ENCODE measurements around the gene EPB41.

The EPB41 gene

DNA sequence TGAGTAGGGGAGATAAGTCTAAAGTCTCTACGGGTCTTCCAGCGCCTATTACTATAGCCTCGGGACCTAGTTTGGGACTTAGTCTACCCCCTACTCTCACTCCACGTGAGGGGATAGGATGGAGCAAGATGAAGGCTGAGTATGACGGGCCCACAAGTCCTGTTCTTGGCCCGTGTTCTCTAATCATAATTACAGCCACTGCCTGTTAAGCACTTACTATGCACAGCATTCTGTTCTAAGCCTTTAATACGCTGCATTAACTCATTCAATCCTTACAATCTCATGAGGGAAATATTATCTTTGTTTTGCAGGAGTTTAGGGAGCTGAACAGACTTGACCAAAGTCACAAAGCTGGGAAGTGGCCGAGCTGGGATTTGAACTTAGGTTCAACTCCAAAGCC, 23.9 kb upstream of the EPB41 start:
- DNase-seq (ENCODE audit: insufficient read length, low spot score) (no peak), FAIRE-seq (no peak)

DNA sequence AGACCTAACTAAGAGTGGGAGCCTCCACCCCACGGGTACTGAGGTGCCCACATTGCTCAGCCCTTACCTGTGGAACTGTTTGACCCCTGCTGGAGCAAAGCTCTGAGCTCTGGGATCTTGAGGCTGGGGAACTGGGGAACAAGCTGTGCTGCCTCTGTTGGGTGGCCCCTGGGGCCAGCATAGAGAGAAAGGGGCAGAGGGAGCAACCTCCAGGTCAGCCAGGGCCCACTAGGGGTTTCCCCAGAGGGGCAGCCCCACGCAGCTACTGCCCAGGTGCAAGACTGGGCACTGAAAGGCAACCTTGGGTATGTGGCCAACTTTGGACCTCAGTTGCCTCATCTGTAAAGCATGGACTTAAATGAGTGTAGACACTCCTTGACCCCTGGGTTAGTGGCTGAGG, 23.5 kb upstream of the EPB41 start:
- FAIRE-seq (no peak), DNase-seq (ENCODE audit: insufficient read length, low spot score) (no peak)

DNA sequence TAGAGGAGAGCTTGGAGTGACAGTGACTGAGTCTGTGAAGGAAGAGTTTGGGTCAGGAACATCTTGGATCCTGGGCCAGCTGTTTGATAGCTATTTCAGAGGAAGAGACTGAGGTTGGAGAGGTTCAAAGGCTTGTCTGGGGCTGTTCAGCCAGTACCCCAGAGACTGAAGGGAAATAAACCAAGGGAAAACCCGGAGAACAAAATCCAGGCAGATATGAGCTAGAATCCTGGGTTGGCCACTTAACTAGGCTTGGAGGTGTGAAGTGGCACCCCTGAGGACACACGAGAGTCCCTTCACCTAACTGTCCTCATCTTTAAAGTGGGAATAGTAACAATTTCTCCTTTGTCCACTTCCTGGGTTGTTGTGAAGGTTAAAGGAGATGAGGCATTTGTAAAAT, 23.1 kb upstream of the EPB41 start:
- no peak for DNase-seq (ENCODE audit: insufficient read length, low spot score)
- no peak for FAIRE-seq

DNA sequence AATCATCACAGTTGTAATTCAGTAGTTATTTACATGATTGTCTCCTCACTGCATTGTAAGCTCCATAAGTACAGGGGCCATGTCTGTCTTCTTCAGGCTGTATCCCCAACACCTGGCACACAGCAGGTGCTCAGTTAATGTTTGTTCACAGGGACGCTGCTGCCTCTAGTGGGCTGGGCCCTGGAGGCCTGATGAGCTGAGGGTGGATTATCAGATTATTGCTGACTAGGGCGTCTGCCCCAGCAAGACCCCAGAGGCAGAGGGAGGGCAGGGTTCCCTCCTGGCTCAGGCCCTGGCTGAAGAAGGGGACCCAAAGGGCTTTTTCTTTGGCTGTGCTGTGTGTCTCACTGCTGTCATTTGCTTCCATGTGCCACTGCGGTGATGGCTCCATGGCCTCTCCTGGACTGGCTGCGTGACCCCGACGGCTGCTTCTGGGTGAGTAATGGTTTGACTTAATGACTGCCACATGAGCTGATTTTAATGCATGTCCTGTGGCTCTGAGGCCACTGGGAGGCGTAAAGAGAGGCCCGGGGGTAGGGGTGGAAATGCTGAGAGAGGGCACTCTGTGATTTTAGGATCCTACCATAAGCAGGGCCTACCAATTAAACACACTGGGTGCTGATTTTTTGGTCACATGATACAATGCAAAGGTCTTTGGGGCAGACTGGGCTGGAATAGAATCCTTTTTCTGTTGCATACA, 20.8 kb upstream of the EPB41 start:
- FAIRE-seq: no peak
- DNase-seq (ENCODE audit: insufficient read length, low spot score): no peak

DNA sequence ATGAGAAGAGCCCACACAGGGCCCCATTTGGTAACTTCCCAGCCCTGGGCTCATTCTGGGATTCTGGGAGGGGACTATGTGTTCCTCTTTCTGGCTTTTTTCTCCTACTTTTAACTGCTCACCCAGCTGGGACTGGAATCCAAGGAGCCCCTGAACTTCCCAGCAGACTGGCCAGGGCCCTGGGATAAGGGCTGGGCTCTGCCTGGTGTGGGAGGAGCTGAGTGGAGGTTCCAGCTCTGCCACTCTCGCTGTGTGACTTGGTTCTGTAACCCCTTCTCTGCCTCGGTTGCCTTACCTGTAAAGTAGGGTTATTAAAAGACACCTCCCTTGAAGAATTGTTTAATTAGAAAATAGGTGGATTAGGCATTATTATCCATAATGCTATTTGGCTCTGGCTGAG, 19.6 kb upstream of the EPB41 start:
- no peak for FAIRE-seq
- no peak for DNase-seq (ENCODE audit: insufficient read length, low spot score)

DNA sequence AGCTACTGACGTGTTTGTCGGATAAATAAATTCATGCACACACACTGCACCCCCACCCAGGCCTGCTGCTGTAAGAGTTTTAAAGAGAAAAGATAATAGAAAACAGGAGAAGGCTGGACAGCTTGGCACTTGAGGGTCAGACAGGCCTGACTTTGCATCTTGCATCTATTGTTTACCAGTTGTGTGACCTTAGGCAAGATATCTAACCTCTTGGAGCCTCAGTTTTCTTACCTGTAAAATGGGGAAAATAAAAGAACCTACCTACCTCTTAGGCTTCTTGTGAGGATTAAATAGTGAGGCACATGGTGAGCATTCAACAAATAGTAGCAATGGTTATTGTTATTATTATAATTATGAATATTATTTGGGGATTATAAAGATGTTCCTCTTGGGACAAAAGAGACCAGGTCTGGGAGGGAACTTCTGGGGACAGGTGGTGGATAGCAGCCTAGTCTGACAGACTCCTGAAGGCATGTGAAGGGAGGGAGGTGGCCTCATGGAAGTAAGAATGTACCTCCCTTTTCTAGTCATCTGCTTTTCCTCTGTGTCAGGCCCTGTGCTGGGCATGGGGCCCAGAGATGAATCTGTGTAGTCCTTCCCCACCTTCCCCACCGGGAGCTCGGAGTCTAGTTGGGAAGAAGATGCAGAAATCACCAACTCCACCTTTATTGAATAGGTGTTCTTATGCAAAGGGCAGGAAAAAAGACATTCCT, 18.3 kb upstream of the EPB41 start:
- FAIRE-seq (no peak), DNase-seq (ENCODE audit: insufficient read length, low spot score) (no peak)

DNA sequence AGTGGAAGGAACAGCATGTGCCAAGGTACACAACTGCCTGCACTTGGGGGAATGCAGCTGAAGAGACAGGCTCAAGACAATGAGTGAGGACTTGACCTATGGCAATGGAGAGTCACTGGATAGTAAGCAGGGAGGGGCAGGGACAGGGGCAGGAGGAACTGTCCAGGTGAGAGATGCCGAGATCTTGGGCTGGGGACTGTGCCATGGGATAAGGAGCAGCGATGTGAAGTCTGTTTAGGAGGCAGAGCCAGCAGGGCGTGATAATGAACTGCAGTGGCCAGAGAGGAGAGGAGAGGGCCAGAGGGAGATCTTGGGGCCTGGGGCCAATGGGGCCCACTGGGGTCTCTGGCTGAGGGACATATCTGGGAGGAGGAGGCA, 17.8 kb upstream of the EPB41 start:
- DNase-seq (ENCODE audit: insufficient read length, low spot score): no peak
- FAIRE-seq: no peak

DNA sequence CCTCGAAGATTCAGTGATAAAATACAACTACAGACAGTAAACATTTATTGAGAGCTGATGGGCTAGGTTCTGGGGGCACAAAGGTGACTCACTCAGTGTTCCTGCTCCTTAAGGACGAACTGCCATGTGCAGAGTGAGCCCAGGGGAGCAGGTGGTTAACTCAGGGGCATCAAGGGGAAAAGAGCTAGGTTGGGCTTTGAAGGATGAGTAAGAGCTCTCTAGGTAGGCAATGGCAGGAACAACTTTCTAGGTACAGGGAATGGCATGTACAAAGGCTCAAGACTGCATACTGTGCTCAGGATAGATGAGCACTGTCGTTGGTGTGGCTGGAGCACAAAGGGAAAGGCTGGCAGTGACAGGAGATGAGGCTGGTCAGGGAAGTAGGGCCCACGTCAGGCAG, 16.6 kb upstream of the EPB41 start:
- DNase-seq (ENCODE audit: insufficient read length, low spot score): no peak
- FAIRE-seq: no peak

DNA sequence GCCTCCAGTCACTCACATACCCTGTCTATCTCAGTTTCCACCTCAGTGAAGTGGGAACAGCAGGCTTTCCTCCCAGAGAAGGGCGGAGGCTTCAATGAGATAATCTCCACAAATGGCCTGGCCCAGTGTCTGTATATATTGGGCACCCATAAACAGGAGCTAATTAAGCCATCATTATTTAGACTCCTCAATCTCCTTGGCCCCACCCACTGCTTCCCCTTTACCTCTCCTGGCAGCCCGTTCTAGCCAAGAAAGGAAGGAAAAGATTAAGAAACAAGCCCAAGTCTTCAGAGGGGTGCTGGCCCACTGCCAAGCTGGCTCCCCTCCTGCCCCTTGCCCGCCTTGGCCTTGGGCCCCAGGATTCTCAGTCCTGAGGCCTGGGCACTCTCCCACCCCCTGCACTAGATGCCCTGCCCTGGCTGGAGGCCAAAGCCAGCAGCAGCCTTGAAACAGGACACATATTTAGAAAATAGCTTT, 15.9 kb upstream of the EPB41 start:
- FAIRE-seq: no peak
- DNase-seq (ENCODE audit: insufficient read length, low spot score): no peak

DNA sequence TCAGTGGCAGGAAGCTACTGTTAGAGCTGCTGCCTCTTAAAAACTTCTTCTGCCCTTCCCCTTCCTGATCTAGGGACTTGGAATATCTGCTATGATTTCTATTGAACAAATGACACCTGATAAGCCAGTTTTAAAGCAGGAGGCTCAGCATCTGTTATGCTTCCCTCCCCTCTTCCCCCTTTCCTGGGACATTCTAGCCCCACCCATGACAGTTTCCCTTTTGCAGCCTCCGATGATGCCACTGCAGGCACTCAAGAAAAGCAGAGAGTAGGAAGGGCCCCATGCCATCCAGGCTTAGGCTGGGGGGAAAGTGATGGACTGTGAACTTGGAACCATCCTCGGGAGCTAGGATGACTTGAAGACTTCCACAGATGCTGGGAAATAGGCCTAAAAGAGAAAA, 15.1 kb upstream of the EPB41 start:
- DNase-seq (ENCODE audit: insufficient read length, low spot score): no peak
- no peak for FAIRE-seq

DNA sequence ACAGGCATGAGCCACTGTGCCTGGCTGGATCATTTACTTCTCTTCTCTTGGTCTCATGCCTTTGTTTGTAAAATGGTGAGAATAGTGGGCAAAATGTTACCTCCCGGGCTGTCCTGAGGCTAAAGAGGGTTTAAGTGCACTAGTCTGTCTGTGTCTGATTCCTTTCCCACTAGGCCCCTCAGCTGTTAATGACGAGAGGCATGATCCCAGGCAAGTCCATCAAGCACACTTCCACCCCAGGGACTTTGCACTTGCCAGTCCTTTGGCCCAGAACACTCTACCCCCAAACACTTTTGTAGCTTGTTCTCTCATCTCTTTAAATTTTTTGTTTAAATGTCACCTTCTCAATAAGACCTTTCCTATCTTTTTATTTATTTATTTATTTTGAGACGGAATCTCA, 13.8 kb upstream of the EPB41 start:
- FAIRE-seq (no peak), DNase-seq (ENCODE audit: insufficient read length, low spot score) (no peak)

DNA sequence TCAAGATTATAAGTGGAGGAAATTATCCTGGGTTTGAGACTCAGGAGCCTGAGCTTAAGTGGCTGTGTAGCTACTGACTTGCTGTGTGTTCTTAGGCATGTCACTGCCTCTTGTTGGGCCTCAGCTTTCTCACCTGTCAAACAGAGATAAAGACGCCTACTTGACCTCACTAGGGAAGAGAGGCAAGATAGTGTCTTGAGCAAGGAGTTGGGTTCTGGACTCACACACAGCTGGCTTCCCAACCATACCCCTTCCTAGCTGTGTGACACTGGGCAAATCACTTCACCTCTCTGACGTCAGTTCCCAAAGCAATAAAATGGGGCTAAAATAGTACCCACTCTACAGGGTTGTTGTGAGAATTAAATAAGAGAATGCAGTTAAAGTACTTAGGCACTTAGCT, 11.6 kb upstream of the EPB41 start:
- DNase-seq (ENCODE audit: insufficient read length, low spot score) (no peak), FAIRE-seq (no peak)

DNA sequence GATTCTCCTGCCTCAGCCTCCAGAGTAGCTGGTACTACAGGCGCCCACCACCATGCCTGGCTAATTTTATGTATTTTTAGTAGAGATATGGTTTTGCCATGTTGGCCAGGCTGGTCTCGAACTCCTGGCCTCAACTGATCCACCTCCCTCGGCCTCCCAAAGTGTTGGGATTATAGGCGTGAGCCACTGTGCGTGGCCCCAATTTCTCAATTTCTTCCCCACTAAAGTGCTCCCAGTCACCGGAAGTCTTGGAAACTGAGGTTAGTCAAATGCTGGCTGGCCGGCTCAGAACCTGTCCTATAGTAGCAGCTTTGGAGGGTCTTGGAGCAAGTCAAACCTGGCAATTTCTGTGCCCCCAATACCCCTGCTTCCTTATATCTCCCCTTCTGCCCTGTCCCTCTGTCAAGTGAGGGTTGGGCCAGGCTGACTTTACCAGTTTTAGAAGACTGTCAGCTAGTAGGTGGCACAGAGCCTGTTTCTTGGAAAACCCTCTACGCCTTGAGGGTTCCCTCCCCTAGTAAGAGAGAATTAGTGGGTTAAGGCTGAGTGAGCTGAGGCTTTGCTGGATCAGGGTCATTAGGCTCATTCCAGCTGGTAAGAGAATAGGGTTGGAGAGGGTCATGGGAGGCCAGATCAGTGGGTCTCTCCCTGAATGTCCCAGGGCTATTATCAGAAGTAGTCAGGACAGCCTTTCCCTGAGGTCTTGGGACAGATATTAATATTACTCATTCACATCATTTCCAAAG, 8.3 kb upstream of the EPB41 start:
- FAIRE-seq: no peak
- no peak for DNase-seq (ENCODE audit: insufficient read length, low spot score)

DNA sequence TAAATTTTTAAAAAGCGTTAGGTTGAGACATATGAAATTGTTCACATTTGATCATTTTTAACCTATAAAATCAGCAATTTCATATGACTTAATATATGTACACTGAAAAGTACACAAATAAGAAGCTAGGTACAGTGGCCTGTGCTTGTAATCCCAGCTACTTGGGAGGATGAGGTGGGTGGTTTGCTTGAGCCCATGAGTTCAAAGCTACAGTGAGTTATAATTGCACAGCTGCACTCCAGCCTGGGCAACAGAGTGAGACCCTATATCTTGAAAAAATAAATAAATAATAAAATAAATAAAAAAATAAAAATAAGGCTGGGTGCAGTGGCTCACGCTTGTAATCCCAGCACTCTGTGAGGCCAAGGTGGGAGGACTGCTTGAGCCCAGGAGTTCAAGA, 5.2 kb upstream of the EPB41 start:
- no peak for FAIRE-seq
- no peak for DNase-seq (ENCODE audit: insufficient read length, low spot score)

DNA sequence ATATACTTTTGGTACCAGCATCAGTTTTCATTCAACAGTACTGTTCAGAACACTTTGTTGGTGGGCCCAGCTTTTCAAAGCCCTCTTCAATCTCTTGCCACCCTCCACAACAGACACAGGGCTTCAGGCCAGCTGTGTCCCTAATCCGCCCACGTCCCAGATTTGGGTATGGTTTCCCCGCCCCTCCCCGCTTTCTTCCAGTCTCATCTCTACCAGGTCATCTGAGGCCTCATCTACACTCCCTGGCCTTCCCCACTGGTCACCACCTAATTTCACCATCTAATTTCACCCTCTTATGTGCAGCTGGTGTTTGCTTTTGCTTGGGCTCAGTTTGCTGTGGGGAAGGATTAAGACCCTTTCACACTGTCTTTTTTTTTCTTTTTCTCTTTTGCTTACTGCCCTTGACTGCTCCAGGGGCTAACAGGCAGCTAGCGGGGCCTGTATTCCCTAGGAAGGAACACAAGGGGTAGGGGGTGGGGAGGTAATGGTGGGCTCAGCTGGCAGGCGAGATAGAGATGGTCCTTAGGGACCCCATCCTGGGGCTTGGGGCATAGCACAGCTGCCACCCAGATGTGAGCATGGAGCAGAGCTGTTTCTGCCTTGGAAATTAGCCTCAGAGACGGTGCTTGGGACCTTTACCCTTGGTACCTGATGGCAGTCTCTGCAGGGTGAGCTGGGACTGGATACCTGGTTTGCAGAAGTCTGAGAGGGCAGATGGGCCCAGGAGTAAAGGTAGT, 3.8 kb upstream of the EPB41 start:
- no peak for FAIRE-seq
- no peak for DNase-seq (ENCODE audit: insufficient read length, low spot score)

DNA sequence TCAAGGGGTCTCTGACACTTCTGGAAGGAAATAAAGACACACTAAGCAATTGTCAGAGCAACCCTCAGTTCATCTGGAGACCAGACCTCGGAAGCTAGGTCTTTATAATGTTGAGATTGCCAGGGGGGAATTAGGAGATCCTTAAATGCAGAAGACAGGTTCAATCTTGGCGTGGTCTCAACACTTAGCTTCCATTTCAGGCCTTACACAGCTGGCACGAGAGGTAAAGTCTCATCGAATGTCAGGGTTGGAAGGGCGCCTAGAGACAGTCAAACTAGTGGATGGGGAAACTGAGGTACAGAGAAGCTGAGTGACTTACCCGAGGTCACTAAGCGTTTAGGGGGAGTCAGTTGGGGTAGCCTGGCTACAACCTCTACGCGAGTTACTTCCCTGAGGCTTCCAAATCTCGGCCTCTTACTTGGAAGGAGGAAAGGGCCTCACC, 562 bp upstream of the EPB41 start:
- FAIRE-seq: no peak
- DNase-seq (ENCODE audit: insufficient read length, low spot score): no peak

DNA sequence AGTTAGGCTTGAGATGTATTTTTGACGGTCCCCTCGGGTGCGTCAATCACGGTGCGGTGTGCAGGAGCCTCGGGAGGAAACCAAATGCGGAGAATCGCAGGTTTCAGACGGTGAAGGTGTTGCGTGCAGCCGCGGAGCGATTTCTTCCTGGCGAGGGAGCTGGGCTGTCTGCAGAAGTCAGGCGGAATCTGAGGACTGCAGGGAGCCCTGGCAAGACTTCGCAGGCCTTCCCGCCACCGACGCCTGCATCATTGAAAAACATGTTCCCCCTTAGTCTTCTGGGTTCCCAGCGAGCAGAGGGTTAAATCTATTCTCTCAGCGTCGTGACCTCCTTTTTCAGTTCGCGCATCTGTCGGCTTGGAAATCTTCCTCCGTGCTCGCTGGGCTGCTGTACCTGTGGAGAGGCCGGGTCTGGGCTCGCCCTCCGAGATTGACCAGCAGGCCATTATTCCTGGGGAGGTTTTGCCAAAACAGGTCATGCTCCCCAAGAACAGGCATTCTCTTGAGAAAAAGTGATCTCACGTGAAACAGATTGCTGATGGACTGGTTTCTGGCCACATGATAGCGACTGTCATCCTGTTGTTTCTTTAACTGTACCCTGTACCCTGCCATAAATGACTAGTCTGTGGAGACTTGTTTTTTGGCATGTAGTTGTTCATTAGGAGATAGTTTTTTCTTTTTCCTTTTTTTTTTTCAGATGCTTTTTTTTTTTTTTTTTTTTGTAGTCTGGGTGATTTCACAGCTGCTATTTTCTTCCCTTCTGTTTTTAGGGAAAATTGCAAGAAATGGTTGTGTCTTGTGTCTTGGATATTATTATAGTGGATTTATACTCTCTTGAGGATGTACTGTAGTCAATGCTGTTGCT, 894 bp downstream of the EPB41 start:
- no peak for FAIRE-seq
- DNase-seq (ENCODE audit: insufficient read length, low spot score): peak; percentile 35

DNA sequence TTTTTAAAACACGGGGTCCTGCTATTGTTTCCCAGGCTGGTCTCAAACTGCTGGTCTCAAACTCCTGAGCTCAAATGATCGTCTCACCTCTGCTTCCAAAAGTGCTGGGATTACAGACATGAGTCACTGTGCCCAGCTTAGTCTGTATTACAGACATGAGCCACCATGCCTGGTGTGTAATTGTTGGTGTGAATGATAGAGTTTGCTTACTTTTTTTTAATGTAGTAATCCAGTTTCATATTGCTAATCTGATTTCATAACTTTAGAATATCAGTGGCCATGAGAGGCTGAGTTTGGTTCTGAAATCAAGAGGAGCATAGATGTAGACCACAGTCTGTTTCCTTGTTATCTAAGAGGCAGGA, 3.4 kb downstream of the EPB41 start:
- no peak for FAIRE-seq
- no peak for DNase-seq (ENCODE audit: insufficient read length, low spot score)

DNA sequence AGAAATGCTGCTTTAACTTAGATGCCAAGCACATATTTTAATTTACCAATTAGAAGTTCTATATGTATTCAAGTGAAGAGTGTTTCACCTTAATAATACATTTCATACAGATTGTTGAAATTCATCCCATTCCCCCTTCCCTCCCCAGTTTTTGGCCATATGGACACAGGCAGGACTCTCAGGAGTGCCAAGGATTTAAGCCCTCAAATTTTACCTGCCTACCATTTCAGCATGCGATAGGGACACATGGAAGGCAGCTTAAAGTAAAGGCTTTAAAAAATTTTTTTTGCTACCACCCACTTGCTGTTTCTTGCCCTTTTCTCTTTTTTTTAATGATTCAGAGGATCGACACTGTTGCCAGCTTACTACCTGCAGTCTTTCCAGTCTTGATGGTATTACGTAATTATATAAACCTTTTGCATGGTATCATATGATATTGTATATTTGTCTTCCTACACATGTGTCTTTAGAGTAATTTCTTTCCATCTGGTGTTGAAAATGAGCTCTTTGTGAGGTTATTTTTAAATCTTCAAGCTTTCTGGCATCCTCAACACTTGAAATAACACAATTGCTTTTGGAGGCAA, 7.0 kb downstream of the EPB41 start:
- FAIRE-seq (no peak), DNase-seq (ENCODE audit: insufficient read length, low spot score) (no peak)

DNA sequence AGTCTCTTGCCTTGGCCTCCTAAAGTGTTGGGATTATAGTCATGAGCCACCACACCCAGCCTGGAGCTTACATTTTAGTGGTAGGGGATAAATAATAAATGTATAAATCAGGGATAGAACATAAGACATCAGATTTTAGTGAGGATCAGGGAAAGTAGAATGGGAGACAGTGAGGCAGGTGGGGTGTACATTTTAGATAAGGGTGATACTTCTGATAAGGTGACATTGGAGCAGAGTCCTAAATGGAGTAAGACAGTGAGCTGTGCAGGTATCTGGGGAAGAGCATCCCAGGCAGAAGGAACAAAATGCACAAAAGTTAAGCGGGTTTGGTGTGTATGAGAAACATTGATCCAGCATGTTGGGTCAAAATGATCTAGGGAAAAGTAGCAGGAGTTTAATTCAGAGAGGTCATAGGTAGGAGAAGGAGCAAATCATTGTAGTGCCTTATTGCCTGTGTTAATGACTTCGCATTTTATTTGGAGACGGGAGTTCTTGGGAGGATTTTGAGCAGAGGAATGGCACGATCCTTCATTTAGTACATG, 11.1 kb downstream of the EPB41 start:
- no peak for FAIRE-seq
- no peak for DNase-seq (ENCODE audit: insufficient read length, low spot score)
